WTC11 (cell line): ENCODE data around the gene WDR27. TPM values are rescaled to one million over a fixed set of nuclear protein-coding genes. Genes with fewer than 3 reads are reported as not detected.

Experiments
- ATAC-seq: fragments of 200-7000 bp; cut with Tn5 transposase; 2 replicates; pipeline ENCODE4 v1.10.0; 2021; ENCODE audit warnings: mild to moderate bottlenecking, moderate library complexity
- CTCF ChIA-PET: fragments of 300-600 bp; sonication (Branson Sonifier 250); formaldehyde crosslinking; loops from one replicate; lab custom pipeline; 2021; ENCODE audit warnings: antibody characterized with exemption; lab: Charles Lee
- POLR2A ChIA-PET: fragments of 350-600 bp; sonication (Branson Sonifier 250); formaldehyde crosslinking; loops from one replicate; lab custom pipeline; 2021; ENCODE audit warnings: antibody characterized with exemption; lab: Charles Lee
- DNase-seq: peaks from one replicate; pipeline ENCODE4 v3.0.0; 2021; ENCODE audit warnings: low spot score
- H3K27ac Mint-ChIP-seq: 2 replicates; pipeline ENCODE4 v1.8.0; 2021; ENCODE audit warnings: mixed read lengths
- H3K27me3 Mint-ChIP-seq: 2 replicates; pipeline ENCODE4 v1.8.0; 2021; ENCODE audit warnings: low read depth, mild to moderate bottlenecking, moderate library complexity, mixed read lengths
- H3K36me3 Mint-ChIP-seq: 2 replicates; pipeline ENCODE4 v1.8.0; 2021; ENCODE audit warnings: mixed read lengths
- H3K4me1 Mint-ChIP-seq: 2 replicates; pipeline ENCODE4 v1.8.0; 2022; ENCODE audit warnings: mixed read lengths
- H3K4me3 Mint-ChIP-seq: 2 replicates; pipeline ENCODE4 v1.8.0; 2021; ENCODE audit warnings: mild to moderate bottlenecking, moderate library complexity, mixed read lengths
- H3K9me3 Mint-ChIP-seq: 2 replicates; pipeline ENCODE4 v1.8.0; 2021; ENCODE audit warnings: mixed read lengths
- CREM ChIP-seq: sonication (generic); formaldehyde crosslinking; IDR thresholded peaks from 2 replicates; pipeline ENCODE4 v1.8.1; 2022; ENCODE audit warnings: mild to moderate bottlenecking, missing genetic modification reagents, moderate library complexity
- E2F4 ChIP-seq: sonication (generic); formaldehyde crosslinking; IDR thresholded peaks from 2 replicates; pipeline ENCODE4 v1.8.1; 2022; ENCODE audit warnings: low read depth, mild to moderate bottlenecking, moderate library complexity, missing genetic modification reagents, borderline replicate concordance
- ELF4 ChIP-seq: sonication (generic); formaldehyde crosslinking; IDR thresholded peaks from 2 replicates; pipeline ENCODE4 v1.8.1; 2022; ENCODE audit warnings: low read depth, mild to moderate bottlenecking, moderate library complexity, missing genetic modification reagents
- FOXJ3 ChIP-seq: sonication (generic); formaldehyde crosslinking; IDR thresholded peaks from 2 replicates; pipeline ENCODE4 v1.9.0; 2021; ENCODE audit warnings: missing genetic modification reagents, mild to moderate bottlenecking, borderline replicate concordance
- NFE2L1 ChIP-seq: sonication (generic); formaldehyde crosslinking; IDR thresholded peaks from 2 replicates; pipeline ENCODE4 v1.8.1; 2023; ENCODE audit warnings: missing genetic modification reagents
- NR3C1 ChIP-seq: sonication (generic); formaldehyde crosslinking; conservative IDR thresholded peaks from 2 replicates; pipeline ENCODE4 v1.8.1; 2023; ENCODE audit warnings: low read depth, mild to moderate bottlenecking, missing genetic modification reagents
- SMAD4 ChIP-seq: sonication (generic); formaldehyde crosslinking; IDR thresholded peaks from 2 replicates; pipeline ENCODE4 v1.8.0; 2022; ENCODE audit warnings: mild to moderate bottlenecking, missing genetic modification reagents
- STAT6 ChIP-seq: sonication (generic); formaldehyde crosslinking; conservative IDR thresholded peaks from 2 replicates; pipeline ENCODE4 v1.8.1; 2023; ENCODE audit warnings: mild to moderate bottlenecking, low read depth, missing genetic modification reagents, moderate library complexity
- ZMAT4 ChIP-seq: fragments of 250-450 bp; sonication (Bioruptor Pico); IDR thresholded peaks from 2 replicates; pipeline ENCODE4 v1.9.0; 2021; ENCODE audit warnings: mild to moderate bottlenecking
- ZNF219 ChIP-seq: sonication (generic); formaldehyde crosslinking; IDR thresholded peaks from 2 replicates; pipeline ENCODE4 v1.8.0; 2023; ENCODE audit warnings: missing genetic modification reagents, mild to moderate bottlenecking, borderline replicate concordance
- ZNF317 ChIP-seq: sonication (generic); formaldehyde crosslinking; IDR thresholded peaks from 2 replicates; pipeline ENCODE4 v1.8.1; 2023; ENCODE audit warnings: low read depth, mild to moderate bottlenecking, moderate library complexity, missing genetic modification reagents, borderline replicate concordance
- ZNF416 ChIP-seq: fragments of 250-450 bp; sonication (Bioruptor Pico); IDR thresholded peaks from 2 replicates; pipeline ENCODE4 v1.9.0; 2021; ENCODE audit warnings: mild to moderate bottlenecking, inconsistent platforms
- ZNF423 ChIP-seq: fragments of 250-450 bp; sonication (Bioruptor Pico); IDR thresholded peaks from 2 replicates; pipeline ENCODE4 v2.1.2; 2022; ENCODE audit warnings: mild to moderate bottlenecking, moderate library complexity
- ZNF425 ChIP-seq: fragments of 250-450 bp; sonication (Bioruptor Pico); conservative IDR thresholded peaks from 2 replicates; pipeline ENCODE4 v1.9.0; 2021; ENCODE audit warnings: mild to moderate bottlenecking
- ZNF512 ChIP-seq: sonication (generic); formaldehyde crosslinking; IDR thresholded peaks from 2 replicates; pipeline ENCODE4 v1.8.1; 2022; ENCODE audit warnings: missing genetic modification reagents, borderline replicate concordance
- ZSCAN18 ChIP-seq: fragments of 250-450 bp; sonication (Bioruptor Pico); IDR thresholded peaks from 2 replicates; pipeline ENCODE4 v2.1.2; 2022; ENCODE audit warnings: mild to moderate bottlenecking, moderate library complexity
- total RNA-seq: library from RNA; stranded (reverse); gene quantifications from 3 replicates; pipeline ENCODE4 v1.2.3, GENCODE V29; 2021
- TF ChIP-seq, protein P1 (sequence below): fragments of 250-450 bp; sonication (Bioruptor Pico); IDR thresholded peaks from 2 replicates; pipeline ENCODE4 v1.8.0; 2021; ENCODE audit warnings: mild to moderate bottlenecking
- TF ChIP-seq, protein P2 (sequence below): sonication (generic); formaldehyde crosslinking; IDR thresholded peaks from 2 replicates; pipeline ENCODE4 v1.8.0; 2022; ENCODE audit warnings: mild to moderate bottlenecking, missing genetic modification reagents
- TF ChIP-seq, protein P3 (sequence below): sonication (generic); formaldehyde crosslinking; IDR thresholded peaks from 2 replicates; pipeline ENCODE4 v1.8.0; 2022; ENCODE audit warnings: mild to moderate bottlenecking, missing genetic modification reagents

Gene WDR27
- total RNA-seq, 1 experiment from 2014 or later = 126 TPM

- Mint-ChIP-seq H3K9me3 (no peaks in the 10 kb centered on the region; the same call in 1 of the 2 replicates), H3K27ac (no peak overlapping the region), H3K27me3 (peaks cover 14% of the 10 kb centered on the region), H3K4me1 (peaks cover 5% of the 10 kb centered on the region), H3K36me3 (no peaks in the 10 kb centered on the region), H3K4me3 (no peak overlapping the region)
- ATAC-seq (peak; percentile 51; the same call in 1 of the 2 replicates), DNase-seq (no peak)
- ChIA-PET CTCF (no interaction called here), POLR2A (no interaction called here)
- TF ChIP-seq FOXJ3 (CRISPR knock-in tag) = no peak
- no peak for TF ChIP-seq ZNF425 (CRISPR knock-in tag)
- TF ChIP-seq, protein P1, sequence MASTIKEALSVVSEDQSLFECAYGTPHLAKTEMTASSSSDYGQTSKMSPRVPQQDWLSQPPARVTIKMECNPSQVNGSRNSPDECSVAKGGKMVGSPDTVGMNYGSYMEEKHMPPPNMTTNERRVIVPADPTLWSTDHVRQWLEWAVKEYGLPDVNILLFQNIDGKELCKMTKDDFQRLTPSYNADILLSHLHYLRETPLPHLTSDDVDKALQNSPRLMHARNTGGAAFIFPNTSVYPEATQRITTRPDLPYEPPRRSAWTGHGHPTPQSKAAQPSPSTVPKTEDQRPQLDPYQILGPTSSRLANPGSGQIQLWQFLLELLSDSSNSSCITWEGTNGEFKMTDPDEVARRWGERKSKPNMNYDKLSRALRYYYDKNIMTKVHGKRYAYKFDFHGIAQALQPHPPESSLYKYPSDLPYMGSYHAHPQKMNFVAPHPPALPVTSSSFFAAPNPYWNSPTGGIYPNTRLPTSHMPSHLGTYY (CRISPR knock-in tag) = no peak
- no peak for TF ChIP-seq ZNF423
- TF ChIP-seq STAT6 (CRISPR knock-in tag) = no peak
- TF ChIP-seq ZSCAN18 (CRISPR knock-in tag) = no peak
- TF ChIP-seq, protein P2, sequence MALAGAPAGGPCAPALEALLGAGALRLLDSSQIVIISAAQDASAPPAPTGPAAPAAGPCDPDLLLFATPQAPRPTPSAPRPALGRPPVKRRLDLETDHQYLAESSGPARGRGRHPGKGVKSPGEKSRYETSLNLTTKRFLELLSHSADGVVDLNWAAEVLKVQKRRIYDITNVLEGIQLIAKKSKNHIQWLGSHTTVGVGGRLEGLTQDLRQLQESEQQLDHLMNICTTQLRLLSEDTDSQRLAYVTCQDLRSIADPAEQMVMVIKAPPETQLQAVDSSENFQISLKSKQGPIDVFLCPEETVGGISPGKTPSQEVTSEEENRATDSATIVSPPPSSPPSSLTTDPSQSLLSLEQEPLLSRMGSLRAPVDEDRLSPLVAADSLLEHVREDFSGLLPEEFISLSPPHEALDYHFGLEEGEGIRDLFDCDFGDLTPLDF (CRISPR knock-in tag) = no peak
- no peak for TF ChIP-seq SMAD4 (CRISPR knock-in tag)
- no peak for TF ChIP-seq NFE2L1
- TF ChIP-seq ZNF317 (CRISPR knock-in tag) = no peak
These were observed 36.6 kb upstream of the WDR27 start for GRCh38 chr6:169738204-169738975.

- Mint-ChIP-seq H3K36me3 (no peaks in the 10 kb centered on the region), H3K27me3 (peaks cover 8% of the 10 kb centered on the region), H3K9me3 (no peaks in the 10 kb centered on the region; the same call in 1 of the 2 replicates), H3K4me3 (no peak overlapping the region), H3K4me1 (peaks cover 17% of the 10 kb centered on the region), H3K27ac (no peak overlapping the region)
- CTCF ChIA-PET = no interaction called here
- DNase-seq = no peak
- POLR2A ChIA-PET = no interaction called here
- ATAC-seq = no peak
- TF ChIP-seq ELF4 (CRISPR knock-in tag) (no peak), ZNF219 (CRISPR knock-in tag) (no peak), E2F4 (CRISPR knock-in tag) (no peak), ZMAT4 (CRISPR knock-in tag) (no peak), FOXJ3 (CRISPR knock-in tag) (no peak), NR3C1 (CRISPR knock-in tag) (no peak), ZNF416 (no peak), ZNF512 (CRISPR knock-in tag) (no peak), CREM (CRISPR knock-in tag) (no peak)
- TF ChIP-seq, protein P3, sequence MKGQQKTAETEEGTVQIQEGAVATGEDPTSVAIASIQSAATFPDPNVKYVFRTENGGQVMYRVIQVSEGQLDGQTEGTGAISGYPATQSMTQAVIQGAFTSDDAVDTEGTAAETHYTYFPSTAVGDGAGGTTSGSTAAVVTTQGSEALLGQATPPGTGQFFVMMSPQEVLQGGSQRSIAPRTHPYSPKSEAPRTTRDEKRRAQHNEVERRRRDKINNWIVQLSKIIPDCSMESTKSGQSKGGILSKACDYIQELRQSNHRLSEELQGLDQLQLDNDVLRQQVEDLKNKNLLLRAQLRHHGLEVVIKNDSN (CRISPR knock-in tag) = no peak
These were observed 28.1 kb upstream of the WDR27 start for GRCh38 chr6:169729961-169730360.
